SHP77 (cell line): ENCODE data around the gene AGBL1.

Experiments used
- DNase-seq, 2 experiments: peaks; one replicate each; lab custom pipeline; 2025; lab: John Stamatoyannopoulos, UW

AGBL1 gene

GRCh38 chr15:86872782-86873181, 793.1 kb downstream of the AGBL1 start:
- DNase-seq, result no peak

GRCh38 chr15:86875067-86875466, 795.4 kb downstream of the AGBL1 start:
- no peak for DNase-seq

- DNase-seq, result no peak
Measured at GRCh38 chr15:86876387-86876944, 796.8 kb downstream of the AGBL1 start.

- no peak for DNase-seq
Measured at GRCh38 chr15:86877171-86877631, 797.5 kb downstream of the AGBL1 start.

GRCh38 chr15:86878844-86879243, 799.2 kb downstream of the AGBL1 start:
- DNase-seq, result peak in 1 of 2 experiments; percentile 4

- DNase-seq, result no peak
Measured at GRCh38 chr15:86879250-86880229, 799.9 kb downstream of the AGBL1 start.

- DNase-seq, result no peak
Measured at GRCh38 chr15:86885616-86886015, 805.9 kb downstream of the AGBL1 start.

GRCh38 chr15:86892774-86893449, 813.2 kb downstream of the AGBL1 start:
- DNase-seq, result no peak

- DNase-seq, result no peak
Measured at GRCh38 chr15:86894269-86894668, 814.6 kb downstream of the AGBL1 start.

- DNase-seq, result no peak
Measured at GRCh38 chr15:86903642-86904421, 824.2 kb downstream of the AGBL1 start.

GRCh38 chr15:86905625-86906256, 826.1 kb downstream of the AGBL1 start:
- DNase-seq, result no peak

- no peak for DNase-seq
Measured at GRCh38 chr15:86906376-86906775, 826.7 kb downstream of the AGBL1 start.

- no peak for DNase-seq
Measured at GRCh38 chr15:86911022-86911421, 831.4 kb downstream of the AGBL1 start.

GRCh38 chr15:86912661-86913060, 833.0 kb downstream of the AGBL1 start:
- no peak for DNase-seq

GRCh38 chr15:86915811-86916331, 836.2 kb downstream of the AGBL1 start:
- peak; percentile 31 to 46 for DNase-seq

- no peak for DNase-seq
Measured at GRCh38 chr15:86916671-86917360, 837.1 kb downstream of the AGBL1 start.

GRCh38 chr15:86917361-86917671, 837.6 kb downstream of the AGBL1 start:
- DNase-seq, result no peak

GRCh38 chr15:86919581-86919980, 839.9 kb downstream of the AGBL1 start:
- no peak for DNase-seq

- no peak for DNase-seq
Measured at GRCh38 chr15:86929461-86929860, 849.8 kb downstream of the AGBL1 start.

- DNase-seq, result no peak
Measured at GRCh38 chr15:86932456-86932855, 852.8 kb downstream of the AGBL1 start.

- DNase-seq, result no peak
Measured at GRCh38 chr15:86935841-86936240, 856.2 kb downstream of the AGBL1 start.
